OCI-LY7 (cell line): ENCODE measurements around the gene ARL13A.

Source experiments
- CTCF ChIP-seq: fragments of 200-600 bp; sonication (generic); conservative IDR thresholded peaks from 2 replicates; pipeline ENCODE4 v1.5.1; 2014; ENCODE audit warnings: mild to moderate bottlenecking, antibody characterized with exemption, low read length, moderate library complexity, mixed read lengths
- EZH2phosphoT487 ChIP-seq: fragments of 200-600 bp; sonication (generic); IDR thresholded peaks from 2 replicates; pipeline ENCODE4 v1.6.1; 2018; ENCODE audit warnings: low read depth, borderline replicate concordance, mild to moderate bottlenecking, mixed run types, antibody characterized with exemption, low read length, moderate library complexity, mixed read lengths

GRCh38 chrX:101022020-101022419 lies 52.5 kb downstream of the ARL13A start:
- TF ChIP-seq CTCF (no peak), EZH2phosphoT487 (no peak)
